HCT116 (cell line): ENCODE data around the gene CAMKMT. TPM values are rescaled to one million over a fixed set of nuclear protein-coding genes. Genes with fewer than 3 reads are reported as not detected.

ENCODE experiments used
- ATAC-seq: fragments of 200-7000 bp; cut with Tn5 transposase; 2 replicates; pipeline ENCODE4 v1.9.1; 2020; ENCODE audit warnings: mild to moderate bottlenecking, moderate library complexity
- BruUV-seq: library from RNA; stranded (reverse); fragments of 400-500 nt; replicated peaks from 2 replicates; lab custom pipeline; 2021; lab: Mats Ljungman, UMichigan
- CTCF ChIA-PET: fragments of 300-600 bp; sonication (Branson Sonifier 250); formaldehyde crosslinking; loops from one replicate; lab custom pipeline; 2021; ENCODE audit warnings: antibody characterized with exemption; lab: Charles Lee
- POLR2A ChIA-PET: fragments of 300-600, 350-600 bp; sonication (Branson Sonifier 250); formaldehyde crosslinking; loops from one replicate; lab custom pipeline; 2021; ENCODE audit warnings: antibody characterized with exemption; lab: Charles Lee
- RAD21 ChIA-PET, 2 experiments: fragments of 300-600 bp; sonication (Branson Sonifier 250); formaldehyde crosslinking; loops; one replicate each; lab custom pipeline; 2023; ENCODE audit warnings: low total read pairs in 2 of 2; ENCODE audit not compliant: uncharacterized antibody in 2 of 2, unreplicated experiment in 2 of 2, low non-redundant PET in 1 of 2; lab: Charles Lee
- DNase-seq: peaks from one replicate; pipeline ENCODE4 v3.0.0-alpha.2; 2010; ENCODE audit warnings: low read depth, low spot score
- H2AFZ ChIP-seq: fragments of 200-600 bp; shearing (Covaris generic), sonication (generic); 2 replicates; pipeline ENCODE4 v1.6.1; 2017; ENCODE audit warnings: low read depth, mixed run types, mixed read lengths, antibody characterized with exemption, low read length; ENCODE audit not compliant: poor library complexity, severe bottlenecking
- H3K27ac ChIP-seq: 2 replicates; pipeline ENCODE4 v1.5.1; 2012; ENCODE audit warnings: low read depth, low read length
- H3K27me3 ChIP-seq: fragments of 200-600 bp; sonication (generic); 2 replicates; pipeline ENCODE4 v1.6.1; 2016; ENCODE audit warnings: mixed run types, low read length, mixed read lengths; ENCODE audit not compliant: insufficient read depth
- H3K36me3 ChIP-seq, 2 experiments: fragments of 200-500 bp in 1 of 2; fragments of 200-600 bp in 1 of 2; sonication (Bioruptor generic) in 1 of 2; sonication (generic) in 1 of 2; 2 replicates each; pipeline versions ENCODE4 v1.5.1 to v1.6.1; 2014 to 2016; ENCODE audit warnings: low read length in 2 of 2, inconsistent platforms in 1 of 2, mixed read lengths in 1 of 2, mixed run types in 1 of 2; ENCODE audit not compliant: insufficient read depth in 2 of 2, control insufficient read depth in 1 of 2
- H3K4me1 ChIP-seq, 2 experiments: fragments of 200-600 bp in 1 of 2; sonication (generic) in 1 of 2; 2 replicates each; pipeline versions ENCODE4 v1.5.1 to v1.6.1; 2012 to 2017; ENCODE audit warnings: low read length in 2 of 2, inconsistent platforms in 1 of 2, mild to moderate bottlenecking in 1 of 2, mixed read lengths in 1 of 2, mixed run types in 1 of 2, moderate library complexity in 1 of 2; ENCODE audit not compliant: insufficient read depth in 2 of 2, control insufficient read depth in 1 of 2
- H3K4me2 ChIP-seq: fragments of 200-600 bp; sonication (generic); 2 replicates; pipeline ENCODE4 v1.6.1; 2017; ENCODE audit warnings: mixed run types, low read length, mixed read lengths
- H3K4me3 ChIP-seq, 2 experiments: fragments of 200-600 bp in 1 of 2; sonication (generic) in 1 of 2; replicated peaks in 1 of 2; 2 replicates each; pipeline ENCODE4 v1.5.1; 2011 to 2016; ENCODE audit warnings: low read length in 2 of 2, control low read depth in 1 of 2, low read depth in 1 of 2, mild to moderate bottlenecking in 1 of 2, mixed read lengths in 1 of 2, mixed run types in 1 of 2
- H3K79me2 ChIP-seq: fragments of 200-600 bp; sonication (generic); 2 replicates; pipeline ENCODE4 v1.6.1; 2017; ENCODE audit warnings: mild to moderate bottlenecking, mixed run types, low read length, moderate library complexity, mixed read lengths; ENCODE audit not compliant: insufficient read depth
- H3K9ac ChIP-seq: fragments of 200-600 bp; sonication (generic); 2 replicates; pipeline ENCODE4 v1.6.1; 2016; ENCODE audit warnings: low read length, mixed read lengths
- H3K9me2 ChIP-seq: fragments of 200-600 bp; sonication (generic), shearing (Covaris generic); 2 replicates; pipeline ENCODE4 v1.6.1; 2017; ENCODE audit warnings: mixed run types, mild to moderate bottlenecking, moderate library complexity; ENCODE audit not compliant: insufficient read depth
- H3K9me3 ChIP-seq, 2 experiments: fragments of 200-500 bp in 1 of 2; fragments of 200-600 bp in 1 of 2; sonication (Bioruptor generic) in 1 of 2; sonication (generic) in 1 of 2; 2 replicates each; pipeline ENCODE4 v1.6.1; 2014 to 2017; ENCODE audit warnings: low read length in 2 of 2, mixed read lengths in 2 of 2, inconsistent platforms in 1 of 2, low read depth in 1 of 2, mild to moderate bottlenecking in 1 of 2, mixed run types in 1 of 2, moderate library complexity in 1 of 2; ENCODE audit not compliant: control insufficient read depth in 1 of 2, insufficient read depth in 1 of 2
- H4K20me1 ChIP-seq: fragments of 200-600 bp; sonication (generic), shearing (Covaris generic); 2 replicates; pipeline ENCODE4 v1.6.1; 2017; ENCODE audit warnings: mixed run types, mild to moderate bottlenecking, moderate library complexity; ENCODE audit not compliant: insufficient read depth
- CEBPB ChIP-seq: IDR thresholded peaks from 2 replicates; pipeline ENCODE4 v1.6.1; 2012; ENCODE audit warnings: low read depth
- EGR1 ChIP-seq: IDR thresholded peaks from 2 replicates; pipeline ENCODE4 v1.6.1; 2012; ENCODE audit warnings: low read depth
- ELF1 ChIP-seq: IDR thresholded peaks from 2 replicates; pipeline ENCODE4 v1.6.1; 2012; ENCODE audit warnings: low read depth, borderline replicate concordance
- FOSL1 ChIP-seq: IDR thresholded peaks from 2 replicates; pipeline ENCODE4 v1.6.1; 2012; ENCODE audit warnings: low read depth
- POLR2A ChIP-seq: IDR thresholded peaks from 2 replicates; pipeline ENCODE4 v1.7.0; 2011; ENCODE audit warnings: borderline replicate concordance; ENCODE audit not compliant: insufficient read depth, insufficient read length; ENCODE audit errors: extremely low read depth
- RAD21 ChIP-seq: IDR thresholded peaks from 2 replicates; pipeline ENCODE4 v1.6.1; 2012; ENCODE audit warnings: low read depth, mild to moderate bottlenecking
- SIN3A ChIP-seq: IDR thresholded peaks from 2 replicates; pipeline ENCODE4 v1.6.1; 2012; ENCODE audit warnings: low read depth
- TCF7L2 ChIP-seq: IDR thresholded peaks from 2 replicates; pipeline ENCODE4 v1.7.0; 2011; ENCODE audit warnings: borderline replicate concordance, inconsistent platforms; ENCODE audit not compliant: insufficient read depth, insufficient read length; ENCODE audit errors: extremely low read depth
- intact Hi-C: fragments of 100-400 bp; cut with micrococcal nuclease; formaldehyde crosslinking; loops from 2 replicates; pipeline ENCODE4 v1.10.0; 2022
- total RNA-seq: library from RNA; stranded (reverse); gene quantifications from one replicate; pipeline ENCODE4 v1.2.1, GENCODE V29; 2021; ENCODE audit not compliant: unreplicated experiment
- TF ChIP-seq, protein P1 (sequence below), 3 experiments: fragments of 200-600 bp in 1 of 3; sonication (generic) in 1 of 3; IDR thresholded peaks in 2 of 3; conservative IDR thresholded peaks in 1 of 3; 2 replicates each; pipeline ENCODE4 v1.5.1; 2012 to 2017; ENCODE audit warnings: low read depth in 2 of 3, low read length in 2 of 3, antibody characterized with exemption in 1 of 3, borderline replicate concordance in 1 of 3, control low read depth in 1 of 3, mild to moderate bottlenecking in 1 of 3, mixed read lengths in 1 of 3, mixed run types in 1 of 3, moderate library complexity in 1 of 3; ENCODE audit not compliant: insufficient read depth in 1 of 3
- TF ChIP-seq, protein P2 (sequence below): IDR thresholded peaks from 2 replicates; pipeline ENCODE4 v1.6.1; 2011; ENCODE audit warnings: mild to moderate bottlenecking, low read length, moderate library complexity; ENCODE audit not compliant: insufficient replicate concordance; ENCODE audit errors: extremely low read depth
- TF ChIP-seq, protein P3 (sequence below): IDR thresholded peaks from 2 replicates; pipeline ENCODE4 v1.6.1; 2012; ENCODE audit warnings: low read depth

The CAMKMT gene
- total RNA-seq, 1 experiment from 2014 or later: 10.6 TPM

DNA sequence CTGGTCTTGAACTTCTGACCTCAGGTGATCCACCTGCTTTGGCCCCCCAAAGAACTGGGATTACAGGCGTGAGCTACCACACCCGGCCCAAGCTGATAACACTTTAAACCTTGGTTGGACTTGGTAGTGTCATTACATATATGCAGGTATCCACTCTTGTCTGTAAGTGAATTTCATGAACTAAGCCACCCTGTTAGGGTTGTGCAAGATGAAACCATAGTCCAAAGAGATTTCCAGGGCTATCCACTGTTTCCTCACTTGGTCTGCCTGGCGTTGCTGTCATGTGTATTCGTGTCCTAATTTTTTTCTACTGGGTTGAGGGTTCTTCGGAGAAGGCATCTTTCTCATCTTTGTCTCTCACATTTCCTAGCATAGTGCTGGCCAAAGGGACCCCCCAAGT is 203.0 kb downstream of the CAMKMT start:
- ATAC-seq: no peak
- H3K4me1 ChIP-seq: no peaks in the 10 kb centered on the region
- H3K27ac ChIP-seq: no peak overlapping the region
- H4K20me1 ChIP-seq: no peaks in the 10 kb centered on the region
- no peaks in the 10 kb centered on the region for H3K79me2 ChIP-seq
- H3K9me2 ChIP-seq: no peaks in the 10 kb centered on the region
- no peaks in the 10 kb centered on the region for H3K27me3 ChIP-seq
- no peak overlapping the region for H3K4me3 ChIP-seq
- DNase-seq: no peak
- no peak overlapping the region for H3K9ac ChIP-seq
- ChIA-PET RAD21 (no interaction called here), CTCF (no interaction called here), POLR2A (no interaction called here)
- no TSS peak for BruUV-seq
- no peak for TF ChIP-seq EGR1
- TF ChIP-seq, protein P1, sequence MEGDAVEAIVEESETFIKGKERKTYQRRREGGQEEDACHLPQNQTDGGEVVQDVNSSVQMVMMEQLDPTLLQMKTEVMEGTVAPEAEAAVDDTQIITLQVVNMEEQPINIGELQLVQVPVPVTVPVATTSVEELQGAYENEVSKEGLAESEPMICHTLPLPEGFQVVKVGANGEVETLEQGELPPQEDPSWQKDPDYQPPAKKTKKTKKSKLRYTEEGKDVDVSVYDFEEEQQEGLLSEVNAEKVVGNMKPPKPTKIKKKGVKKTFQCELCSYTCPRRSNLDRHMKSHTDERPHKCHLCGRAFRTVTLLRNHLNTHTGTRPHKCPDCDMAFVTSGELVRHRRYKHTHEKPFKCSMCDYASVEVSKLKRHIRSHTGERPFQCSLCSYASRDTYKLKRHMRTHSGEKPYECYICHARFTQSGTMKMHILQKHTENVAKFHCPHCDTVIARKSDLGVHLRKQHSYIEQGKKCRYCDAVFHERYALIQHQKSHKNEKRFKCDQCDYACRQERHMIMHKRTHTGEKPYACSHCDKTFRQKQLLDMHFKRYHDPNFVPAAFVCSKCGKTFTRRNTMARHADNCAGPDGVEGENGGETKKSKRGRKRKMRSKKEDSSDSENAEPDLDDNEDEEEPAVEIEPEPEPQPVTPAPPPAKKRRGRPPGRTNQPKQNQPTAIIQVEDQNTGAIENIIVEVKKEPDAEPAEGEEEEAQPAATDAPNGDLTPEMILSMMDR (IDR thresholded peaks at IDR 0.05 in 2 of 3, conservative IDR thresholded peaks at IDR 0.05 in 1 of 3; ENCODE audit: borderline replicate concordance in 1 of 3, insufficient read depth in 1 of 3, low read depth in 2 of 3, low read length in 2 of 3): no peak
- no peak for TF ChIP-seq CEBPB
- TF ChIP-seq, protein P2, sequence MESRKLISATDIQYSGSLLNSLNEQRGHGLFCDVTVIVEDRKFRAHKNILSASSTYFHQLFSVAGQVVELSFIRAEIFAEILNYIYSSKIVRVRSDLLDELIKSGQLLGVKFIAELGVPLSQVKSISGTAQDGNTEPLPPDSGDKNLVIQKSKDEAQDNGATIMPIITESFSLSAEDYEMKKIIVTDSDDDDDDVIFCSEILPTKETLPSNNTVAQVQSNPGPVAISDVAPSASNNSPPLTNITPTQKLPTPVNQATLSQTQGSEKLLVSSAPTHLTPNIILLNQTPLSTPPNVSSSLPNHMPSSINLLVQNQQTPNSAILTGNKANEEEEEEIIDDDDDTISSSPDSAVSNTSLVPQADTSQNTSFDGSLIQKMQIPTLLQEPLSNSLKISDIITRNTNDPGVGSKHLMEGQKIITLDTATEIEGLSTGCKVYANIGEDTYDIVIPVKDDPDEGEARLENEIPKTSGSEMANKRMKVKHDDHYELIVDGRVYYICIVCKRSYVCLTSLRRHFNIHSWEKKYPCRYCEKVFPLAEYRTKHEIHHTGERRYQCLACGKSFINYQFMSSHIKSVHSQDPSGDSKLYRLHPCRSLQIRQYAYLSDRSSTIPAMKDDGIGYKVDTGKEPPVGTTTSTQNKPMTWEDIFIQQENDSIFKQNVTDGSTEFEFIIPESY: no peak
- TF ChIP-seq ELF1: no peak
- no peak for TF ChIP-seq RAD21
- no peak for TF ChIP-seq POLR2A
- TF ChIP-seq TCF7L2: no peak
- TF ChIP-seq, protein P3, sequence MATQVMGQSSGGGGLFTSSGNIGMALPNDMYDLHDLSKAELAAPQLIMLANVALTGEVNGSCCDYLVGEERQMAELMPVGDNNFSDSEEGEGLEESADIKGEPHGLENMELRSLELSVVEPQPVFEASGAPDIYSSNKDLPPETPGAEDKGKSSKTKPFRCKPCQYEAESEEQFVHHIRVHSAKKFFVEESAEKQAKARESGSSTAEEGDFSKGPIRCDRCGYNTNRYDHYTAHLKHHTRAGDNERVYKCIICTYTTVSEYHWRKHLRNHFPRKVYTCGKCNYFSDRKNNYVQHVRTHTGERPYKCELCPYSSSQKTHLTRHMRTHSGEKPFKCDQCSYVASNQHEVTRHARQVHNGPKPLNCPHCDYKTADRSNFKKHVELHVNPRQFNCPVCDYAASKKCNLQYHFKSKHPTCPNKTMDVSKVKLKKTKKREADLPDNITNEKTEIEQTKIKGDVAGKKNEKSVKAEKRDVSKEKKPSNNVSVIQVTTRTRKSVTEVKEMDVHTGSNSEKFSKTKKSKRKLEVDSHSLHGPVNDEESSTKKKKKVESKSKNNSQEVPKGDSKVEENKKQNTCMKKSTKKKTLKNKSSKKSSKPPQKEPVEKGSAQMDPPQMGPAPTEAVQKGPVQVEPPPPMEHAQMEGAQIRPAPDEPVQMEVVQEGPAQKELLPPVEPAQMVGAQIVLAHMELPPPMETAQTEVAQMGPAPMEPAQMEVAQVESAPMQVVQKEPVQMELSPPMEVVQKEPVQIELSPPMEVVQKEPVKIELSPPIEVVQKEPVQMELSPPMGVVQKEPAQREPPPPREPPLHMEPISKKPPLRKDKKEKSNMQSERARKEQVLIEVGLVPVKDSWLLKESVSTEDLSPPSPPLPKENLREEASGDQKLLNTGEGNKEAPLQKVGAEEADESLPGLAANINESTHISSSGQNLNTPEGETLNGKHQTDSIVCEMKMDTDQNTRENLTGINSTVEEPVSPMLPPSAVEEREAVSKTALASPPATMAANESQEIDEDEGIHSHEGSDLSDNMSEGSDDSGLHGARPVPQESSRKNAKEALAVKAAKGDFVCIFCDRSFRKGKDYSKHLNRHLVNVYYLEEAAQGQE: no peak
- TF ChIP-seq SIN3A: no peak
- no peak for TF ChIP-seq FOSL1
- no peak overlapping the region for H3K4me2 ChIP-seq
- H3K36me3 ChIP-seq: no peaks in the 10 kb centered on the region
- no peak overlapping the region for H2AFZ ChIP-seq
- H3K9me3 ChIP-seq: no peaks in the 10 kb centered on the region
- intact Hi-C loops: no loop called here
